Measurements from ENCODE around the gene ZNF263. TPM values are rescaled to one million over a fixed set of nuclear protein-coding genes. Genes with fewer than 3 reads are reported as not detected.
"Not testable (repeated sequence)": the region's sequence is repeated elsewhere in the genome, so short reads cannot be mapped to it uniquely, and the experiment has no call there.

The ZNF263 gene
- total and polyA plus RNA-seq, 2 donors, result 35.8 to 39.7 TPM

DNA sequence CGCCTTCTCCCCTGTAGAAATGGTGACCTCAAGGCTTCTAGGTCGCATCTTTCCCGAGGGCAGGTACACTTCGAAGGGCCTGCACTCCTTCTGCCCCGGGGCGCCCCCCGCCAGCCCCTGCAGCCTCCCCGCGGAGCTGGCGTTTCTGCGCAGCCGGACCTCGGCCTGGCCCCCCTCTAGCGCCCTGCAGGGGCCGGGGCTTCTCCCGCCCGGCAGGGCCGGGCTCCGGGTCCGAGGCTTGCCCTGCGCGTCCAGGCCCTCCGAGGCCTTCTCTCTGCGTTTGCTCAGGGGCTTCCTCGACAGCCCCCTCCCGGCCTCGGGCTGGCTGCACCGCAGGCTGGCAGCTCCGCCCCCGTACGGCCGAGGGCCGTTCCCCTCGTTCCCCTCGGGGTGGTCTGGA, 29.0 kb upstream of the ZNF263 start:
- no peaks in the 10 kb centered on the region for H3K4me1 ChIP-seq (ENCODE audit: insufficient read depth)
- WGBS, result 39% methylated on average over 35 of the region's 35 CpGs

DNA sequence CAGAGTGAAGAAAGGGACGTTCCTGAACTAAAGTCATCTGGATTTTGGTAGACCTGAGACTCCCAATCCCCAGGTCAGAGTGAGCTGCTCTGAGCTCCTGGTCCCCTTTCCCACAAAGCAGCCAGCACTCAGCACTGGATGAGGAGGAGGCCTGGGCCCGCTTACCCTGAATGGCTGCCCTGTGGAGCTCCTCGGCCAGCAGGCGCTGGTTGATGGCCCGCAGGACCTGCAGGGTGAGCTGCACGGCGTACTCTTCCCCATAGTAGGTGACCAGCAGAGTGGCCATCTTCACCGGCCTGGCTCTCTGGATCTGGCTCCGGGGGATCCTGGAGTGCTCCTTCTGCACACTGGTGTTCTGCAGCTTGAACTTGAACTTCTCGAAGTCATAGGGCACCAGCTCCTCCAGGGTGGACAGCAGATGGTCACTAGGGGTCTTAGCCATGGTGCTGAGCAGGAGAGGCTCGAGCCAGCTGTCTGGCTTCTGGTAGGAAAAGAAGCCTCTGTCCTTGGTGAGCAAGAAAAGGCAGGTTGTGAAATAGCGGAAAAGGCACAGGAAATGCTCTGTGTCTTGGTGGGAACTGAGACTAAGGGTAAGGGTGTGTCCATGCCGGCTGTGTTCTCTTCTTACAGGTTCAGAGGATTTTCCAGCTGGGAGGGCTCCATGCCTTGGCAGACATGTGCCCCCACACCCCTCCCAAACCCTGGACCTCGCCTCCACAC, 27.0 kb upstream of the ZNF263 start, which contains the start of gene MEFV:
TSS of gene MEFV (minus strand) at position 488 of the 720 bp plus-strand sequence. CDS start at position 442, 46 bp downstream.
- WGBS, result 76% methylated on average over 14 of the region's 14 CpGs
- Histone ChIP-seq H3K36me3 (ENCODE audit: insufficient read depth) (no peaks in the 10 kb centered on the region), H3K27ac (ENCODE audit: low read depth) (no peak within 1 kb of the TSS), H3K4me3 (ENCODE audit: low read depth, low read length) (no peak within 1 kb of the TSS), H3K4me1 (ENCODE audit: insufficient read depth) (no peaks in the 10 kb centered on the region)
- DNase-seq (ENCODE audit: extremely low spot score), result no peak

More for the DNA sequence above, 29.0 kb upstream of the ZNF263 start:
- no peak overlapping the region for H3K4me3 ChIP-seq (ENCODE audit: low read depth, low read length)
- DNase-seq (ENCODE audit: extremely low spot score), result no peak
- H3K36me3 ChIP-seq (ENCODE audit: insufficient read depth), result no peaks in the 10 kb centered on the region
- no peak overlapping the region for H3K27ac ChIP-seq (ENCODE audit: low read depth)

DNA sequence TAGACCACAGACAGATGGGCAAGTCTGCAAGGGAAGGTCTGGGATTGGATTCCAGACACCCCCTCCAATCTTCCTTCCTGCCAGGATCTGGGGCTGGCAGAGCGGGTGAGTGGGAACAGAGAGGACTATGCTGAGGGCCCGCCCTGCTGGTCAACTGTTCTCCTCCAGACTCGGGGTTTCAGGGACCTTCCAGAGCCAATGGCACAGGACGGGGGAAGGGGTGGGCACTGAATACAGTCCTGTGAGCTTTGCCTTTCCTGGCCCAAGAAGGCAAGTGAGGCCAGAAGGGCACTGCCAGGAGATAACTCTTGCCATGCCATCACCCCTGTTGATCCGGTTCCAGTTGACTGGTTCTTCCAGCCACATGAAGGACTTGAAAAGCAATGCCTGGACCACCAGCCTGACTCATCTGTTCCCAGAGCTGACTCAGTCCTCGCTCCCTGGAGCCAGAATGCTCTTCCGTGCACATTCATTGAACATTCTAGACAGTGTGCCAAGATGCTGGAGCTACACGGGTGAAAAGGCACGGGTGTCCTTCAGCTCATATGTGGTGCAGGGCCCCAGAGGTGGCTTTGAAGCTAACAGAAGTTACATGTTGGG, 26.3 kb upstream of the ZNF263 start:
- 75% methylated on average over 9 of the region's 9 CpGs for WGBS
- Histone ChIP-seq H3K4me1 (ENCODE audit: insufficient read depth) (no peaks in the 10 kb centered on the region), H3K4me3 (ENCODE audit: low read depth, low read length) (no peak overlapping the region), H3K27ac (ENCODE audit: low read depth) (no peak overlapping the region), H3K36me3 (ENCODE audit: insufficient read depth) (no peaks in the 10 kb centered on the region)
- DNase-seq (ENCODE audit: extremely low spot score), result no peak

DNA sequence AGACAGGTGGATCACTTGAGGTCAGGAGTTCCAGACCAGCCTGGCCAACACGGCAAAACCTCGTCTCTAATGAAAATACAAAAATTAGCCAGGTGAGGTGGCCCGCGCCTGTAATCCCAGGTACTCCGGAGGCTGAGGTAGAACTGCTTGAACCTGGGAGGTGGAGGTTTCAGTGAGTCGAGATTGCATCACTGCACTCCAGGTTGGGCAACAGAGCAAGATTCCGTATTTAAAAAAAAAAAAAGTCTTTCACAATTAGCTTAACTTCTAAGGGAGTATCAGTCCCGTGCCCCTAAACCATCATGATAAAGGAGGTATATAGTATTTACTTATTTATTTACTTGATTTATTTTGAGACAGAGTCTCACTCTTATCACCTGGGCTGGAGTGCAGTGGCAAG, 23.5 kb upstream of the ZNF263 start:
- no peak for DNase-seq (ENCODE audit: extremely low spot score)
- no peak overlapping the region for H3K27ac ChIP-seq (ENCODE audit: low read depth)
- 87% methylated on average over 8 of the region's 8 CpGs for WGBS

DNA sequence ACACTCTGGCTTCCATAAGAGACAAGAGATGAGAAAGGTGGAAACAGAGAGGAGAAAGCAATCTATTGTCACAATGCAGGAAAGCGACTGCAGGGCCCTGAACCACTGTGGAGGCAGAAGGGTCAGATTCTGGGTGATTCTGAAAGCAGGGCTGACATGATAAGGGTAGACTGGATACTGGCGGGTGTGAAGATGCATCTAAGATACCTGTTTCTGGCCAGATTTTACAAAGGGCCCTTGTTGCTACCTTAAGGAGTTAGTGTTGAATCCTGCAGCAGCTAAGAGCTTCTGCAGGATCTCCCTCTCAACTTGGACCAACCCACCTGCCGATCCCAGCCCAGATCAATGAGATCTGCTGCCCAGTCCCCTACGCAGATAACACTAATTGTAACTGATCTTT, 20.8 kb upstream of the ZNF263 start:
- Histone ChIP-seq H3K4me1 (ENCODE audit: insufficient read depth) (peaks cover 2% of the 10 kb centered on the region), H3K36me3 (ENCODE audit: insufficient read depth) (peaks cover 3% of the 10 kb centered on the region), H3K4me3 (ENCODE audit: low read depth, low read length) (no peak overlapping the region), H3K27ac (ENCODE audit: low read depth) (no peak overlapping the region)
- DNase-seq (ENCODE audit: extremely low spot score), result no peak
- WGBS, result 94% methylated on average over 4 of the region's 4 CpGs

More for the DNA sequence above, 23.5 kb upstream of the ZNF263 start:
- no peaks in the 10 kb centered on the region for H3K36me3 ChIP-seq (ENCODE audit: insufficient read depth)
- no peaks in the 10 kb centered on the region for H3K4me1 ChIP-seq (ENCODE audit: insufficient read depth)
- H3K4me3 ChIP-seq (ENCODE audit: low read depth, low read length), result no peak overlapping the region

DNA sequence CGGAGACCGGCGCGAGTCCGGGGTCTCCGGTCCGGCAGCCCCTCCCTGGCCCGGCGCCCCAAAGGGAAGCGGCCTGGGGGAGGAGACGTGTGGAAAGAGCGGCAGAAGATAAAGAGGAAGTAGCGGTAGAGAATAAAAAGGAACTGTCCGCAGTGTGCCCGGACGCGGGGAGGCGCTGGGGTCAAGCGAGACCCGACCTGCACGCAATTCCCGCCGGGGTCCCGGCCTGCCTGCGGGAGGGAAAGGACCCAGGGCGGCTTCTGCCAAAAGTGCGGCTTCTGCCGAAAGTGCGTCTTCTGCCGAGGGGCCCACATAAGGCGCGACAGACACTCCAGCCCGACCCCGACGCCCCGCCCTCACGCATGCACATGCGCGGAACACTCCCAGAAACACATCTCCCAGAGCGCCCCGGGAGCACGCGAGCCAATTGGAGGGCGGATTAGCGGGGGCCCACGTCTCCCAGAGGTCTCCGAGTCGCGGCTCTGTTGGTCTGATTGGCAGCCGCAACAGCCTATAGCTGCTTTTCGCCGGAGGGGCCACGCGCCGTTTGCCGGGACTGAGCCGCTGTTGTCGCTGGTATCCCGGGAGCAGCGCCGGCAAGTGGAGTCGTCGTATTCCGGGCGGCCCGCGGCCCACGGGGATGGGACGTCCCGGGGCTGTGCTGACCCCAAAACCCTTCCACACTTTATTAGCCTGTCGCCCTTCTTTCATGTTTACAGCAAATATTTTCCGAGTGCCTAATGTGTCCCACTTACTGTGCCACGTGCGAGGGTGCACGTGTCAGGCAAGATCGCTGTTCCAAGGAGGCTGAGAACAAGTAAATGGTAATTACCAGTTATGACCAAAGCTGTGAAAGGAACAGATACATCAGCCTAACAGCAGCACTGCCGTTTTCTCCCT, 18.9 kb upstream of the ZNF263 start:
- WGBS, result under 1% methylated on average over 77 of the region's 77 CpGs
- Histone ChIP-seq H3K27ac (ENCODE audit: low read depth) (peak overlapping the region; percentile 99), H3K4me1 (ENCODE audit: insufficient read depth) (peaks cover 2% of the 10 kb centered on the region), H3K4me3 (ENCODE audit: low read depth, low read length) (peak overlapping the region; percentile 81), H3K36me3 (ENCODE audit: insufficient read depth) (peaks cover 3% of the 10 kb centered on the region)
- DNase-seq (ENCODE audit: extremely low spot score), result peak; percentile 96

DNA sequence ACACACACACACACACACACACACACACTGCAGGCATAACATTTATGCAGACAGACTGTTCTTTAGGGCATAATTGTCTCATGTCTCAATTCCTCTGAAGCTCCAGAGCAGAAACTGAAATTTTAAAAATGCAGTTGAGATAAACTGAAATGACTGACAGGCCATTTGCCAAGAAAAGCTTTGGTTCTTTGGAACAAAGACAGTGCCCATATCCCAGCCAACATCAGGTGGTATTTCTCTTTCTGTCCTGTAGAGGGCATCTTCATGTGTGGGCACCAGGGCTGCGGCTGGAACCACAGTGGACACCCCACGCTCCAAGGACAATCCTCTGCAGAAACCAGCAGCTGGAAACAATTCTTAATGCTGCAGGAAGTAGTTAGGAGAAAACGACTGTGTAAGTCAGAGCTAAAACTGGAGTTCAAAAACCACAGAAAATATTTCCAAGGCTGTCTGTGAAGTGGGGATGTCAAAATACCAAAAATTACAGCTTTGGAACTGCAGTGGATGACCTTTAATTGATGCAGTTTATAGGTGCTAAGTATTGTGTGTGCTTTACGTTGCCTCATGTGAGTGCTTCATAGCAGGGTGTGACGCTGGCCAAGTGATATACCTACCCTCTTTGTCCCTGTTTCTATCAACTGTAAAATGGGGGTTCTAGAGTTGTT, 16.3 kb upstream of the ZNF263 start:
- Histone ChIP-seq H3K4me1 (ENCODE audit: insufficient read depth) (peaks cover 2% of the 10 kb centered on the region), H3K4me3 (ENCODE audit: low read depth, low read length) (no peak overlapping the region), H3K27ac (ENCODE audit: low read depth) (no peak overlapping the region), H3K36me3 (ENCODE audit: insufficient read depth) (peaks cover 3% of the 10 kb centered on the region)
- no peak for DNase-seq (ENCODE audit: extremely low spot score)
- 62% methylated on average over 5 of the region's 5 CpGs for WGBS

DNA sequence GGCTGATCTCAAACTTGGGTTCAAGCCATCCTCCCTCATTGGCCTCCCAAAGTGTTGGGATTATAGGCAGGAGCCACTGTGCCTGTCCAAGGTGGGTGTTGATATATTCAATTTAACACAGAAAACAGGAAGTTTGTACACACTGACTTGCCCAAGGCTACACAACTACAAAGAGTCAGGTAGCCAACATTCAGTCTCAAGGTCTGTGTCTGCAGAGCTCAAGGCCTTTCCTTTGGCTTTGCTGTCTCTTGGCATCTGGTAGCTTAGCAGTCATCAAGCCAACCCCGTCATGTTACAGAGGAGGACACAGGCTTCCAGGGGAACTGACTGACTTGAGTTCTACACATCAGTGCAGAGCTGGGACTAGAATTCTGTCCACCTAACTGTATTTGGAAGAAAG, 15.0 kb upstream of the ZNF263 start:
- H3K4me3 ChIP-seq (ENCODE audit: low read depth, low read length), result no peak overlapping the region
- 90% methylated on average over 1 of the region's 1 CpG for WGBS

DNA sequence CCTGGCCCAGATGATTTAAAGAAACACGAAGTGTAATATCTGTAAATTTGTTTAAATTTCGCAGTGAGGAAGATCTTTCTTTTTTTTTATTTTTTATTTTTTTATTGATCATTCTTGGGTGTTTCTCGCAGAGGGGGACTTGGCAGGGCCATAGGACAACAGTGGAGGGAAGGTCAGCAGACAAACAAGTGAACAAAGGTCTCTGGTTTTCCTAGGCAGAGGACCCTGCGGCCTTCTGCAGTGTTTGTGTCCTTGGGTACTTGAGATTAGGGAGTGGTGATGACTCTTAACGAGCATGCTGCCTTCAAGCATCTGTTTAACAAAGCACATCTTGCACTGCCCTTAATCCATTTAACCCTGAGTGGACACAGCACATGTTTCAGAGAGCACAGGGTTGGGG, 12.6 kb upstream of the ZNF263 start:
- 76% methylated on average over 5 of the region's 5 CpGs for WGBS
- not testable (repeated sequence) for H3K4me3 ChIP-seq (ENCODE audit: low read depth, low read length); DNase-seq (ENCODE audit: extremely low spot score); H3K36me3 ChIP-seq (ENCODE audit: insufficient read depth); H3K4me1 ChIP-seq (ENCODE audit: insufficient read depth); H3K27ac ChIP-seq (ENCODE audit: low read depth)

More for the DNA sequence above, 15.0 kb upstream of the ZNF263 start:
- peaks cover 2% of the 10 kb centered on the region for H3K4me1 ChIP-seq (ENCODE audit: insufficient read depth)
- peaks cover 3% of the 10 kb centered on the region for H3K36me3 ChIP-seq (ENCODE audit: insufficient read depth)
- DNase-seq (ENCODE audit: extremely low spot score), result no peak
- no peak overlapping the region for H3K27ac ChIP-seq (ENCODE audit: low read depth)

DNA sequence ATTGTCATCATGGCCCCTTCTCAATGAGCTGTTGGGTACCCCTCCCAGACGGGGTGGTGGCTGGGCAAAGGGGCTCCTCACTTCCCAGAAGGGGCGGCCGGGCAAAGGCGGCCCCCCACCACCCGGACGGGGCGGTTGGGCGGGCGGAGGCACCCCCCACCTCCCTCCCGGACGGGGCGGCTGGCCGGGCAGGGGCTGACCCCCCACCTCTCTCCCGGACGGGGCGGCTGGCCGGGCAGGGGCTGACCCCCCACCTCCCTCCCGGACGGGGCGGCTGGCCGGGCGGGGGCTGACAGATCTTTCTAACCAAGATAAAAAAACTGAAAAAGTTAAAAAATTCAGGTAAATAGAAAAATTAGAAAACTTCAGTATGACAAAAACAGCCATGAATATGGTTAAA, 12.0 kb upstream of the ZNF263 start:
- H3K4me1 ChIP-seq (ENCODE audit: insufficient read depth); H3K36me3 ChIP-seq (ENCODE audit: insufficient read depth); H3K4me3 ChIP-seq (ENCODE audit: low read depth, low read length); DNase-seq (ENCODE audit: extremely low spot score); H3K27ac ChIP-seq (ENCODE audit: low read depth): not testable (repeated sequence)
- 90% methylated on average over 22 of the region's 22 CpGs for WGBS

DNA sequence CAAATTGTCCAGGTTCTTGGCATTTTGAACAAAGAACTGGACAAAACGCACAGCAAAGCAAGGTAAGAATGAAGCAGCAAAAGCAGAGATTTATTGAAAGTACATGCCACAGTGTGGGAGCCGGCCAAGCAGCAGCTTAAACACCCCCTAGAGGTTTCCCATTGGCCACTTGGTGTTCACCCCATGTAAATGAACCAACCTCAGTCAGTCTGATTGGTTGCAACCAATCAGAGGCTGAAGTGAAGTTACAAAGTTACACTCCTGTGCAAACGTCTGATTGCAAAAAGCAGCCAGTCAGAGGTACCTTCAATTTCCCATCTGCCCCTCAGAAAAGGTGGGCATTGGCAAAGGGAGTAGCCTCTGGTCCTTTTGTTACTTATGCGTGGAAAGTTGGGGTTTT, 8.8 kb upstream of the ZNF263 start:
- DNase-seq (ENCODE audit: extremely low spot score), result no peak
- Histone ChIP-seq H3K36me3 (ENCODE audit: insufficient read depth) (no peaks in the 10 kb centered on the region), H3K4me1 (ENCODE audit: insufficient read depth) (no peaks in the 10 kb centered on the region), H3K27ac (ENCODE audit: low read depth) (no peak overlapping the region), H3K4me3 (ENCODE audit: low read depth, low read length) (no peak overlapping the region)
- WGBS, result 47% methylated on average over 4 of the region's 4 CpGs

DNA sequence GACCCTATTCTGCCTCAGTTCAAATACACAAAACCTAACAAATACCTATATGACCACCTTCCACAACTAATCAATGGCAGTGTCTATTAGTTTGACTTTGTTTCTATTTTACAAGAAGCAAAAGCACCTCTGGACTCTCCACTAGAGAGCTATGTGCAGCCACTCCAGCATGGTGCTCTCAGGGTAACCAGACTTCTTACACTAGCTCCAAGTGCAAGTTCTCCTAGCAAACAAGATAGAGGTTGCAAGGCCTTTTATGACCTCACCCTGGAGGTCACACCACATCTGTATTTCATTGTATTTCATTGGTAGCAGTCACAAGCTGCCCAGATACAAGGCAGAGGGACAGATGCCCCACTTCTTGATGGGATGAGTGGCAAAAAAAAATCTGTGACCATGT, 8.3 kb upstream of the ZNF263 start:
- H3K36me3 ChIP-seq (ENCODE audit: insufficient read depth), result no peaks in the 10 kb centered on the region
- H3K4me1 ChIP-seq (ENCODE audit: insufficient read depth), result no peaks in the 10 kb centered on the region
- no peak overlapping the region for H3K27ac ChIP-seq (ENCODE audit: low read depth)
- H3K4me3 ChIP-seq (ENCODE audit: low read depth, low read length), result no peak overlapping the region
- no peak for DNase-seq (ENCODE audit: extremely low spot score)

DNA sequence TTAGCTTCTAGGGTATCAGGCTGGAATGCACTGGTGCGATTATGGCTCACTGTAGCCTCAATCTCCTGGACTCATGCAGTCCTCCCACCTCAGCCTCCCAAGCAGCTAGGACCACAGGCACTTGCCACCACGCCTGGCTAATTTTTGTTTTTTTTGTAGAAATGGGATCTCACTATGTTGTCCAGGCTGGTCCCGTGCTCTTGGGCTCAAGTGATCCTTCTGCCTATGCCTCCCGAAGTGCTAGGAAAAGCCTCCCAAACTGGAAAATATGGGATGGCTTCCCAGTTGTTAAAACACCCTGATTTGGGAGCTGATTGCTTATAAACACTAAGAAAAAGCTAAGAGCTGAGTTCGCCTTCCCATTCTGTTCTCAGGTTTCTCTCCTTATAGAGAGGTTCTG, 6.6 kb upstream of the ZNF263 start:
- Histone ChIP-seq H3K36me3 (ENCODE audit: insufficient read depth) (no peaks in the 10 kb centered on the region), H3K27ac (ENCODE audit: low read depth) (no peak overlapping the region), H3K4me3 (ENCODE audit: low read depth, low read length) (no peak overlapping the region), H3K4me1 (ENCODE audit: insufficient read depth) (no peaks in the 10 kb centered on the region)
- DNase-seq (ENCODE audit: extremely low spot score), result no peak
- WGBS, result 85% methylated on average over 5 of the region's 5 CpGs

All from urinary bladder (tissue), 4 donors.